Measurements from ENCODE around the gene PEX10. TPM values are rescaled to one million over a fixed set of nuclear protein-coding genes. Genes with fewer than 3 reads are reported as not detected.

PEX10 gene
- total and polyA plus RNA-seq, 5 donors from 2014 or later = 6.3 to 9.7 (median 7.9) TPM

- ATAC-seq (ENCODE audit: low read depth in 2 of 2) (no peak), DNase-seq (no peak)
- peaks cover 0 to 6% (median 2%) of the 10 kb centered on the region in 4 donors for H3K4me1 Mint-ChIP-seq
- no peaks in the 10 kb centered on the region for H3K36me3 Mint-ChIP-seq
- no peak overlapping the region for H3K4me3 Mint-ChIP-seq
- H3K27ac Mint-ChIP-seq = peak overlapping the region in 1 of 3 donors; percentile 85
- no peak overlapping the region for H3K4me3 ChIP-seq (ENCODE audit: low read depth, low read length)
- H3K9me3 ChIP-seq (ENCODE audit: control insufficient read depth in 2 of 2, low read length in 2 of 2) = no peaks in the 10 kb centered on the region
- no peaks in the 10 kb centered on the region for H3K27me3 ChIP-seq (ENCODE audit: control insufficient read depth, insufficient read depth, low read length)
- no peaks in the 10 kb centered on the region for H3K9me3 Mint-ChIP-seq
- no peaks in the 10 kb centered on the region for H3K27me3 Mint-ChIP-seq
- no peaks in the 10 kb centered on the region for H3K36me3 ChIP-seq (ENCODE audit: control insufficient read depth, insufficient read depth, low read length)
- no peak overlapping the region for H3K27ac ChIP-seq (ENCODE audit: insufficient read depth, low read length, poor library complexity, severe bottlenecking)
- H3K4me1 ChIP-seq (ENCODE audit: control insufficient read depth, insufficient read depth, low read length, poor library complexity, severe bottlenecking) = peaks cover 10% of the 10 kb centered on the region
These were observed 28.8 kb downstream of the PEX10 start for GRCh38 chr1:2383576-2383975.

GRCh38 chr1:2382621-2383361, 29.6 kb downstream of the PEX10 start:
- no peaks in the 10 kb centered on the region for H3K9me3 Mint-ChIP-seq
- no peaks in the 10 kb centered on the region for H3K36me3 ChIP-seq (ENCODE audit: control insufficient read depth, insufficient read depth, low read length)
- no peaks in the 10 kb centered on the region for H3K9me3 ChIP-seq (ENCODE audit: control insufficient read depth in 2 of 2, low read length in 2 of 2)
- no peaks in the 10 kb centered on the region for H3K27me3 Mint-ChIP-seq
- no peak overlapping the region for H3K4me3 ChIP-seq (ENCODE audit: low read depth, low read length)
- no peaks in the 10 kb centered on the region for H3K27me3 ChIP-seq (ENCODE audit: control insufficient read depth, insufficient read depth, low read length)
- H3K27ac Mint-ChIP-seq = no peak overlapping the region
- H3K36me3 Mint-ChIP-seq = no peaks in the 10 kb centered on the region
- peaks cover 10% of the 10 kb centered on the region for H3K4me1 ChIP-seq (ENCODE audit: control insufficient read depth, insufficient read depth, low read length, poor library complexity, severe bottlenecking)
- peaks cover 0 to 6% (median 2%) of the 10 kb centered on the region in 4 donors for H3K4me1 Mint-ChIP-seq
- no peak overlapping the region for H3K27ac ChIP-seq (ENCODE audit: insufficient read depth, low read length, poor library complexity, severe bottlenecking)
- peak in 1 of 3 donors; percentile 31 for DNase-seq
- ATAC-seq (ENCODE audit: low read depth in 2 of 2) = no peak
- no peak overlapping the region for H3K4me3 Mint-ChIP-seq

- Mint-ChIP-seq H3K4me3 (no peak overlapping the region), H3K4me1 (peaks cover 0 to 6% (median 2%) of the 10 kb centered on the region in 4 donors), H3K36me3 (no peaks in the 10 kb centered on the region), H3K27me3 (no peaks in the 10 kb centered on the region), H3K27ac (no peak overlapping the region), H3K9me3 (no peaks in the 10 kb centered on the region)
- Histone ChIP-seq H3K9me3 (ENCODE audit: control insufficient read depth in 2 of 2, low read length in 2 of 2) (no peaks in the 10 kb centered on the region), H3K27me3 (ENCODE audit: control insufficient read depth, insufficient read depth, low read length) (no peaks in the 10 kb centered on the region), H3K4me1 (ENCODE audit: control insufficient read depth, insufficient read depth, low read length, poor library complexity, severe bottlenecking) (peaks cover 10% of the 10 kb centered on the region), H3K27ac (ENCODE audit: insufficient read depth, low read length, poor library complexity, severe bottlenecking) (no peak overlapping the region), H3K36me3 (ENCODE audit: control insufficient read depth, insufficient read depth, low read length) (no peaks in the 10 kb centered on the region), H3K4me3 (ENCODE audit: low read depth, low read length) (no peak overlapping the region)
- peak; percentile 55 to 71 (median 69) for DNase-seq
- ATAC-seq (ENCODE audit: low read depth in 2 of 2) = peak; percentile 74 to 86
These were observed 30.4 kb downstream of the PEX10 start for GRCh38 chr1:2381741-2382620.

- no peaks in the 10 kb centered on the region for H3K9me3 Mint-ChIP-seq
- ATAC-seq (ENCODE audit: low read depth in 2 of 2) (no peak), DNase-seq (no peak)
- no peak overlapping the region for H3K27ac Mint-ChIP-seq
- no peak overlapping the region for H3K4me3 Mint-ChIP-seq
- Histone ChIP-seq H3K4me3 (ENCODE audit: low read depth, low read length) (no peak overlapping the region), H3K4me1 (ENCODE audit: control insufficient read depth, insufficient read depth, low read length, poor library complexity, severe bottlenecking) (peaks cover 10% of the 10 kb centered on the region), H3K27ac (ENCODE audit: insufficient read depth, low read length, poor library complexity, severe bottlenecking) (no peak overlapping the region), H3K36me3 (ENCODE audit: control insufficient read depth, insufficient read depth, low read length) (no peaks in the 10 kb centered on the region), H3K9me3 (ENCODE audit: control insufficient read depth in 2 of 2, low read length in 2 of 2) (no peaks in the 10 kb centered on the region), H3K27me3 (ENCODE audit: control insufficient read depth, insufficient read depth, low read length) (no peaks in the 10 kb centered on the region)
- no peaks in the 10 kb centered on the region for H3K27me3 Mint-ChIP-seq
- no peaks in the 10 kb centered on the region for H3K36me3 Mint-ChIP-seq
- H3K4me1 Mint-ChIP-seq = peaks cover 0 to 6% (median 2%) of the 10 kb centered on the region in 4 donors
These were observed 31.4 kb downstream of the PEX10 start for GRCh38 chr1:2380816-2381591.

GRCh38 chr1:2379733-2380404, 32.5 kb downstream of the PEX10 start:
- Histone ChIP-seq H3K27me3 (ENCODE audit: control insufficient read depth, insufficient read depth, low read length) (no peaks in the 10 kb centered on the region), H3K27ac (ENCODE audit: insufficient read depth, low read length, poor library complexity, severe bottlenecking) (no peak overlapping the region), H3K4me3 (ENCODE audit: low read depth, low read length) (no peak overlapping the region), H3K4me1 (ENCODE audit: control insufficient read depth, insufficient read depth, low read length, poor library complexity, severe bottlenecking) (peaks cover 10% of the 10 kb centered on the region), H3K9me3 (ENCODE audit: control insufficient read depth in 2 of 2, low read length in 2 of 2) (no peaks in the 10 kb centered on the region), H3K36me3 (ENCODE audit: control insufficient read depth, insufficient read depth, low read length) (no peaks in the 10 kb centered on the region)
- ATAC-seq (ENCODE audit: low read depth in 2 of 2) (no peak), DNase-seq (no peak)
- peaks cover 0 to 6% (median 2%) of the 10 kb centered on the region in 4 donors for H3K4me1 Mint-ChIP-seq
- H3K36me3 Mint-ChIP-seq = no peaks in the 10 kb centered on the region
- H3K27me3 Mint-ChIP-seq = no peaks in the 10 kb centered on the region
- H3K27ac Mint-ChIP-seq = no peak overlapping the region
- no peak overlapping the region for H3K4me3 Mint-ChIP-seq
- no peaks in the 10 kb centered on the region for H3K9me3 Mint-ChIP-seq

- Histone ChIP-seq H3K27ac (ENCODE audit: insufficient read depth, low read length, poor library complexity, severe bottlenecking) (no peak overlapping the region), H3K4me1 (ENCODE audit: control insufficient read depth, insufficient read depth, low read length, poor library complexity, severe bottlenecking) (peaks cover 10% of the 10 kb centered on the region), H3K9me3 (ENCODE audit: control insufficient read depth in 2 of 2, low read length in 2 of 2) (no peaks in the 10 kb centered on the region), H3K36me3 (ENCODE audit: control insufficient read depth, insufficient read depth, low read length) (no peaks in the 10 kb centered on the region), H3K27me3 (ENCODE audit: control insufficient read depth, insufficient read depth, low read length) (no peaks in the 10 kb centered on the region), H3K4me3 (ENCODE audit: low read depth, low read length) (no peak overlapping the region)
- H3K4me3 Mint-ChIP-seq = no peak overlapping the region
- DNase-seq (no peak), ATAC-seq (ENCODE audit: low read depth in 2 of 2) (no peak)
- H3K27me3 Mint-ChIP-seq = no peaks in the 10 kb centered on the region
- no peaks in the 10 kb centered on the region for H3K36me3 Mint-ChIP-seq
- no peak overlapping the region for H3K27ac Mint-ChIP-seq
- H3K4me1 Mint-ChIP-seq = peaks cover 0 to 6% (median under 1%) of the 10 kb centered on the region in 4 donors
- no peaks in the 10 kb centered on the region for H3K9me3 Mint-ChIP-seq
These were observed 33.2 kb downstream of the PEX10 start for GRCh38 chr1:2378956-2379732.

Data from CD4-positive, CD25-positive, alpha-beta regulatory T cell (primary cell).